Measurements from ENCODE around the gene AGPS.

GRCh38 chr2:177578454-177578853 is 185.9 kb downstream of the AGPS start:
- TF ChIP-seq, protein P1, sequence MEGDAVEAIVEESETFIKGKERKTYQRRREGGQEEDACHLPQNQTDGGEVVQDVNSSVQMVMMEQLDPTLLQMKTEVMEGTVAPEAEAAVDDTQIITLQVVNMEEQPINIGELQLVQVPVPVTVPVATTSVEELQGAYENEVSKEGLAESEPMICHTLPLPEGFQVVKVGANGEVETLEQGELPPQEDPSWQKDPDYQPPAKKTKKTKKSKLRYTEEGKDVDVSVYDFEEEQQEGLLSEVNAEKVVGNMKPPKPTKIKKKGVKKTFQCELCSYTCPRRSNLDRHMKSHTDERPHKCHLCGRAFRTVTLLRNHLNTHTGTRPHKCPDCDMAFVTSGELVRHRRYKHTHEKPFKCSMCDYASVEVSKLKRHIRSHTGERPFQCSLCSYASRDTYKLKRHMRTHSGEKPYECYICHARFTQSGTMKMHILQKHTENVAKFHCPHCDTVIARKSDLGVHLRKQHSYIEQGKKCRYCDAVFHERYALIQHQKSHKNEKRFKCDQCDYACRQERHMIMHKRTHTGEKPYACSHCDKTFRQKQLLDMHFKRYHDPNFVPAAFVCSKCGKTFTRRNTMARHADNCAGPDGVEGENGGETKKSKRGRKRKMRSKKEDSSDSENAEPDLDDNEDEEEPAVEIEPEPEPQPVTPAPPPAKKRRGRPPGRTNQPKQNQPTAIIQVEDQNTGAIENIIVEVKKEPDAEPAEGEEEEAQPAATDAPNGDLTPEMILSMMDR (IDR thresholded peaks at IDR 0.05; ENCODE audit: borderline replicate concordance, extremely low read depth, low read length, poor library complexity, severe bottlenecking), result no peak
- no peak for TF ChIP-seq EZH2 (IDR thresholded peaks at IDR 0.05; ENCODE audit: borderline replicate concordance, low read depth, low read length, severe bottlenecking)

Measured in DND-41 (cell line).